ENCODE data around the gene NFIA. TPM values are rescaled to one million over a fixed set of nuclear protein-coding genes. Genes with fewer than 3 reads are reported as not detected.

NFIA gene
- total RNA-seq, 2 donors from 2014 or later, result 17.3 to 27.3 TPM

- H3K27ac Mint-ChIP-seq, result no peak overlapping the region
- no peaks in the 10 kb centered on the region for H3K27me3 Mint-ChIP-seq (ENCODE audit: low read depth)
- ATAC-seq (replicated peaks in 1 of 2) (no peak), DNase-seq (no peak)
- no peaks in the 10 kb centered on the region for H3K9me3 Mint-ChIP-seq
- H3K4me3 Mint-ChIP-seq, result no peak overlapping the region
- no peaks in the 10 kb centered on the region for H3K4me1 Mint-ChIP-seq (ENCODE audit: low read depth)
- no peaks in the 10 kb centered on the region for H3K36me3 Mint-ChIP-seq (ENCODE audit: insufficient read depth in 2 of 2)
Observed at GRCh38 chr1:61186753-61187152, 104.4 kb downstream of the NFIA start.

GRCh38 chr1:61187352-61188086 lies 105.2 kb downstream of the NFIA start:
- ATAC-seq (replicated peaks in 1 of 2) (no peak), DNase-seq (no peak)
- Mint-ChIP-seq H3K4me1 (ENCODE audit: low read depth) (no peaks in the 10 kb centered on the region), H3K27ac (no peak overlapping the region), H3K27me3 (ENCODE audit: low read depth) (no peaks in the 10 kb centered on the region), H3K4me3 (no peak overlapping the region), H3K9me3 (no peaks in the 10 kb centered on the region), H3K36me3 (ENCODE audit: insufficient read depth in 2 of 2) (no peaks in the 10 kb centered on the region)

GRCh38 chr1:61190153-61190552 lies 107.8 kb downstream of the NFIA start:
- H3K36me3 Mint-ChIP-seq (ENCODE audit: insufficient read depth in 2 of 2), result no peaks in the 10 kb centered on the region

GRCh38 chr1:61190618-61191432 lies 108.5 kb downstream of the NFIA start:
- Mint-ChIP-seq H3K27me3 (ENCODE audit: low read depth) (no peaks in the 10 kb centered on the region), H3K4me1 (ENCODE audit: low read depth) (no peaks in the 10 kb centered on the region), H3K9me3 (no peaks in the 10 kb centered on the region), H3K36me3 (ENCODE audit: insufficient read depth in 2 of 2) (no peaks in the 10 kb centered on the region), H3K27ac (no peak overlapping the region), H3K4me3 (no peak overlapping the region)
- DNase-seq, result no peak
- no peak for ATAC-seq (replicated peaks in 1 of 2)

More at GRCh38 chr1:61190153-61190552, 107.8 kb downstream of the NFIA start:
- Mint-ChIP-seq H3K4me1 (ENCODE audit: low read depth) (no peaks in the 10 kb centered on the region), H3K4me3 (no peak overlapping the region), H3K27ac (no peak overlapping the region), H3K27me3 (ENCODE audit: low read depth) (no peaks in the 10 kb centered on the region), H3K9me3 (no peaks in the 10 kb centered on the region)
- no peak for DNase-seq
- no peak for ATAC-seq (replicated peaks in 1 of 2)

GRCh38 chr1:61191433-61191720 lies 109.0 kb downstream of the NFIA start:
- no peak for DNase-seq
- no peaks in the 10 kb centered on the region for H3K9me3 Mint-ChIP-seq
- no peak overlapping the region for H3K27ac Mint-ChIP-seq
- H3K27me3 Mint-ChIP-seq (ENCODE audit: low read depth), result no peaks in the 10 kb centered on the region
- ATAC-seq (replicated peaks in 1 of 2), result no peak
- no peaks in the 10 kb centered on the region for H3K4me1 Mint-ChIP-seq (ENCODE audit: low read depth)
- H3K36me3 Mint-ChIP-seq (ENCODE audit: insufficient read depth in 2 of 2), result no peaks in the 10 kb centered on the region
- no peak overlapping the region for H3K4me3 Mint-ChIP-seq

DNA sequence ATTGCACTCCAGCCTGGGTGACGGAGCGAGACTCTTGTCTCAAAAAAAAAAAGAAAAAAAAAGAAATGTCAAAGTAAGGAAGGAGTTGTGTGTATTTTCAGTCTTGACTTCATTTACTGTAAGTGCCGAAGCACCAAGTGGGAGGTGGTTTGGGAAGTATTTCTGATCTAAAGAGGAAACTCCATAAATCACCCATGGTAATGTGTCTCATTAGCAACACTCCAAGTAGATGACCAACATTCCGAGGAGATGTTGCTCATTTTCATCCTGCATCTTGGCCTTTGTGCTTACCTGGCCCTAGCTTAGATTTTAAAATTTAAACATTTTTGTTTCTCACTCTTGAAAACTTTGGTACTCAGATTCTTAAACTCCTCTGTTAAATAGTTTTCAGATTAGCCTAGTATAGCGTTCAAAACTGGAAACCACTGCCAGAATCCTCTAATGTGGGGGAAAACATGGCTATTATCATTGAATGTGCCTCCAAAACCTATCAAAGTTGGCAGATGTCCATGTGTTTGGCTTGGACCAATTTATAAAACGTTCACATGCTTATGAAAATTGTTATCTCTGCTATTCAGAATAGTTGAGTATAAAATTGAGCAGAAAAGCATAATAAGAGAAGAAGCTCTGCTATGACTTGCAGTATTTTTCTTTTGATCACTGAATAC lies 110.4 kb downstream of the NFIA start:
- Mint-ChIP-seq H3K4me1 (ENCODE audit: low read depth) (no peaks in the 10 kb centered on the region), H3K9me3 (no peaks in the 10 kb centered on the region), H3K27ac (no peak overlapping the region), H3K27me3 (ENCODE audit: low read depth) (no peaks in the 10 kb centered on the region), H3K36me3 (ENCODE audit: insufficient read depth in 2 of 2) (no peaks in the 10 kb centered on the region), H3K4me3 (no peak overlapping the region)
- ATAC-seq (replicated peaks in 1 of 2) (no peak), DNase-seq (no peak)

GRCh38 chr1:61193808-61194207 lies 111.4 kb downstream of the NFIA start:
- Mint-ChIP-seq H3K9me3 (no peaks in the 10 kb centered on the region), H3K27ac (no peak overlapping the region), H3K4me3 (no peak overlapping the region), H3K27me3 (ENCODE audit: low read depth) (no peaks in the 10 kb centered on the region), H3K36me3 (ENCODE audit: insufficient read depth in 2 of 2) (no peaks in the 10 kb centered on the region), H3K4me1 (ENCODE audit: low read depth) (no peaks in the 10 kb centered on the region)
- DNase-seq, result no peak
- ATAC-seq (replicated peaks in 1 of 2), result no peak

GRCh38 chr1:61198554-61198953 lies 116.2 kb downstream of the NFIA start:
- no peak for ATAC-seq (replicated peaks in 1 of 2)
- no peak overlapping the region for H3K4me3 Mint-ChIP-seq
- no peaks in the 10 kb centered on the region for H3K9me3 Mint-ChIP-seq
- no peaks in the 10 kb centered on the region for H3K36me3 Mint-ChIP-seq (ENCODE audit: insufficient read depth in 2 of 2)
- DNase-seq, result no peak
- no peak overlapping the region for H3K27ac Mint-ChIP-seq
- peaks cover 7% of the 10 kb centered on the region for H3K27me3 Mint-ChIP-seq (ENCODE audit: low read depth)
- no peaks in the 10 kb centered on the region for H3K4me1 Mint-ChIP-seq (ENCODE audit: low read depth)

- H3K4me3 Mint-ChIP-seq, result no peak overlapping the region
Observed at GRCh38 chr1:61201035-61201434, 118.7 kb downstream of the NFIA start.

DNA sequence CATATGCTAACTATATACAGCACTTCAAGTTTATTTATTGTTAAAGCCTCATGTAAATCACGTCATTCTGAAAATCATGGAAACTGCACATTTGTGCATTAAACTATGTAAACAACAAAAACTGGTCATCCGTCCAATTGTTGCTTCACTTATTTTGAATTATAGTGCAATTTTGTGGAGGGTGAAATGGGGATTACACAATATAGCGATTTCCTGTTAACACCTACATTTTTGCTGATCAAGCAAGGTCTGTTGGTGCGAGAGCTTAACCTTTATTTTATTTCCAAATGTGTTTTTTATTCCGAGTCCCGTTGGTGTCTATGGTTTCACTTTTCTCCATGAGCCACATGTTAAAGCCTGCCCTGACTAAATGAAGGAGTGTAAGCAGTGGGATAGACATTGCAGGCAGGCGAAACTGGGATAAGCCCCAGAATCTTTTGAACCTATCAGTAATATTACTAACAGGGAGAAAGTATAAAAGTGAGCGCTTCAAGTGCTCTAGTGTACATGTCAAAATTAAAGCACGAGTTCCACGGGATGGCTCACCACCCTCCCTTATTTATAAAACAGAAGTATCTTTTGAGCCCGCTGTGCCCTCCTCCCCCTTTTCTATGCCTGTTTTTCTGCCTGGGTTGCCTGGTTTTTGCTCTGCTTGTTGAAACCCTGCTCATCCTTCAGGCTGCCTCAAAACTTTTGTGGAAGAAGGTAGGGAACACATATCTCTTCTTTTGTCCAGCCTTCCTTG lies 120.7 kb downstream of the NFIA start:
- Mint-ChIP-seq H3K27me3 (ENCODE audit: low read depth) (peaks cover 9% of the 10 kb centered on the region), H3K36me3 (ENCODE audit: insufficient read depth in 2 of 2) (no peaks in the 10 kb centered on the region), H3K4me1 (ENCODE audit: low read depth) (no peaks in the 10 kb centered on the region), H3K27ac (no peak overlapping the region), H3K4me3 (no peak overlapping the region), H3K9me3 (no peaks in the 10 kb centered on the region)
- DNase-seq, result no peak
- no peak for ATAC-seq (replicated peaks in 1 of 2)

More at GRCh38 chr1:61201035-61201434, 118.7 kb downstream of the NFIA start:
- Mint-ChIP-seq H3K9me3 (no peaks in the 10 kb centered on the region), H3K27ac (no peak overlapping the region), H3K27me3 (ENCODE audit: low read depth) (peaks cover 9% of the 10 kb centered on the region), H3K4me1 (ENCODE audit: low read depth) (no peaks in the 10 kb centered on the region), H3K36me3 (ENCODE audit: insufficient read depth in 2 of 2) (no peaks in the 10 kb centered on the region)
- ATAC-seq (replicated peaks in 1 of 2) (no peak), DNase-seq (no peak)

- ATAC-seq (replicated peaks in 1 of 2) (no peak), DNase-seq (no peak)
- H3K36me3 Mint-ChIP-seq (ENCODE audit: insufficient read depth in 2 of 2), result no peaks in the 10 kb centered on the region
- H3K27ac Mint-ChIP-seq, result no peak overlapping the region
- peaks cover 9% of the 10 kb centered on the region for H3K27me3 Mint-ChIP-seq (ENCODE audit: low read depth)
- no peak overlapping the region for H3K4me3 Mint-ChIP-seq
- no peaks in the 10 kb centered on the region for H3K4me1 Mint-ChIP-seq (ENCODE audit: low read depth)
- no peaks in the 10 kb centered on the region for H3K9me3 Mint-ChIP-seq
Observed at GRCh38 chr1:61204528-61204927, 122.2 kb downstream of the NFIA start.

- Mint-ChIP-seq H3K4me3 (no peak overlapping the region), H3K4me1 (ENCODE audit: low read depth) (no peaks in the 10 kb centered on the region)
Observed at GRCh38 chr1:61207416-61207815, 125.1 kb downstream of the NFIA start.

GRCh38 chr1:61208172-61208571 lies 125.8 kb downstream of the NFIA start:
- H3K4me1 Mint-ChIP-seq (ENCODE audit: low read depth), result no peaks in the 10 kb centered on the region
- DNase-seq (no peak), ATAC-seq (replicated peaks in 1 of 2) (no peak)
- no peaks in the 10 kb centered on the region for H3K9me3 Mint-ChIP-seq
- H3K36me3 Mint-ChIP-seq (ENCODE audit: insufficient read depth in 2 of 2), result no peaks in the 10 kb centered on the region
- peaks cover 6% of the 10 kb centered on the region for H3K27me3 Mint-ChIP-seq (ENCODE audit: low read depth)
- H3K27ac Mint-ChIP-seq, result no peak overlapping the region
- H3K4me3 Mint-ChIP-seq, result no peak overlapping the region

More at GRCh38 chr1:61207416-61207815, 125.1 kb downstream of the NFIA start:
- H3K27me3 Mint-ChIP-seq (ENCODE audit: low read depth), result peaks cover 9% of the 10 kb centered on the region
- H3K9me3 Mint-ChIP-seq, result no peaks in the 10 kb centered on the region
- H3K36me3 Mint-ChIP-seq (ENCODE audit: insufficient read depth in 2 of 2), result no peaks in the 10 kb centered on the region
- DNase-seq, result no peak
- H3K27ac Mint-ChIP-seq, result no peak overlapping the region
- ATAC-seq (replicated peaks in 1 of 2), result no peak
